ENCODE results near the gene HMOX2. TPM values are rescaled to one million over a fixed set of nuclear protein-coding genes. Genes with fewer than 3 reads are reported as not detected.

The HMOX2 gene
- total and polyA plus RNA-seq, 9 donors, result 25.0 to 73.3 (median 31.6) TPM

DNA sequence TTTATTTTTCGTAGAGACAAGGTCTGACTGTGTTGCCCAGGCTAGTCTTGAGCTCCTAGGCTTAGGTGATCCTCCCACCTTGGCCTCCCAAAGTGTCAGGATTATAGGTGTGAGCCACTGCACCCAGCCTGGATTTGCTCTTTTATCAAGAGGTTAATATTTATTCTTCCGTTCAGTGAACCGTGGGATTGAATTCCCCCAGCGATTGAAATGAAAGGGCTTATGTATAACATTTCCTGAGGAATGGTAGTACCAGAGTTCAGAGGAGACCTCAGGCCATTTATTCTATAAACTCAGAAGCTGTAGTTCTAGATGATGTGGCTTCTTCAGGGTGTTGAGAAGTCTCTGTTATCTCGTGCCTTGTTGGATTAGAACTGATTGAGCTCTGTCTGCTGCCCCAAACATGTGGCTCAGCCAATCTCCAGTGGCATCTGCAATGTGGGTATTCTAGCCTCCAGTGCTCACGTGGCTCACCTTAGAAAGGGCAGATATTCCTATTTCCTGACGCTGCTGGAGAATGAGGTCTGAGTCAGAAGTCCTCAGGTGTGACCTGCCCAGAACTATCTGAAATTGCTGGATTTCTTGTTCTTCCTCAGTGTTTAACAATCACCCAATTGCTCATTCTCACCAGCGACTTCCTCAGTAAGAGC lies 22.5 kb downstream of the HMOX2 start:
- Histone ChIP-seq H3K4me1 (ENCODE audit: insufficient read depth) (peaks cover 8% of the 10 kb centered on the region), H3K4me3 (no peak overlapping the region), H3K36me3 (no peaks in the 10 kb centered on the region), H3K27me3 (no peaks in the 10 kb centered on the region), H3K9me3 (no peaks in the 10 kb centered on the region), H3K27ac (no peak overlapping the region)
- DNase-seq, result no peak
- TF ChIP-seq EP300 (IDR thresholded peaks at IDR 0.05) (no peak), POLR2A (IDR thresholded peaks at IDR 0.05) (no peak)
- TF ChIP-seq, protein P1, sequence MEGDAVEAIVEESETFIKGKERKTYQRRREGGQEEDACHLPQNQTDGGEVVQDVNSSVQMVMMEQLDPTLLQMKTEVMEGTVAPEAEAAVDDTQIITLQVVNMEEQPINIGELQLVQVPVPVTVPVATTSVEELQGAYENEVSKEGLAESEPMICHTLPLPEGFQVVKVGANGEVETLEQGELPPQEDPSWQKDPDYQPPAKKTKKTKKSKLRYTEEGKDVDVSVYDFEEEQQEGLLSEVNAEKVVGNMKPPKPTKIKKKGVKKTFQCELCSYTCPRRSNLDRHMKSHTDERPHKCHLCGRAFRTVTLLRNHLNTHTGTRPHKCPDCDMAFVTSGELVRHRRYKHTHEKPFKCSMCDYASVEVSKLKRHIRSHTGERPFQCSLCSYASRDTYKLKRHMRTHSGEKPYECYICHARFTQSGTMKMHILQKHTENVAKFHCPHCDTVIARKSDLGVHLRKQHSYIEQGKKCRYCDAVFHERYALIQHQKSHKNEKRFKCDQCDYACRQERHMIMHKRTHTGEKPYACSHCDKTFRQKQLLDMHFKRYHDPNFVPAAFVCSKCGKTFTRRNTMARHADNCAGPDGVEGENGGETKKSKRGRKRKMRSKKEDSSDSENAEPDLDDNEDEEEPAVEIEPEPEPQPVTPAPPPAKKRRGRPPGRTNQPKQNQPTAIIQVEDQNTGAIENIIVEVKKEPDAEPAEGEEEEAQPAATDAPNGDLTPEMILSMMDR (IDR thresholded peaks at IDR 0.05), result no peak
- intact Hi-C loops (cut with DNase I), result no loop called here
- WGBS, 3 donors, result 86 to 87% (median 87%) methylated on average over 8 of the region's 8 CpGs

DNA sequence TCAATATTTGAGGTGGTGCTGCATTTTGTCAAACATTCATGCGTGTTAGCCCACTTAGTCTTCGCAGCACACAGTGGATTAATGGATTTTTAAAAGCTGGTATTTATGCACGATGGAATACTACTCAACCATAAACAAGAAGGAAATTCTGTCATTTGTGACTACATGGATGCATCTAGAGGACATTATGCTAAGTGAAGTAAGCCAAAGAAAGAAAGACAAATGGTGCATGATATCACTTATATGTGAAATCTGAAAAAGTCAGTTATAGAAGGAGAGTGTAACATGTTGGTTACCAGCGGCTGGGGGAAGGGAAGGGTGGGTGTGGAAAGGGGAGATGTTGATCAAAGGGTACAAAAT lies 23.0 kb downstream of the HMOX2 start:
- intact Hi-C loops (cut with DNase I), result no loop called here
- no peak for TF ChIP-seq POLR2A (IDR thresholded peaks at IDR 0.05)
- TF ChIP-seq, protein P1 (IDR thresholded peaks at IDR 0.05), result no peak
- no peak for TF ChIP-seq EP300 (IDR thresholded peaks at IDR 0.05)
- no peak overlapping the region for H3K4me3 ChIP-seq
- no peak for DNase-seq
- H3K36me3 ChIP-seq, result no peaks in the 10 kb centered on the region
- no peak overlapping the region for H3K27ac ChIP-seq
- H3K27me3 ChIP-seq, result no peaks in the 10 kb centered on the region
- H3K9me3 ChIP-seq, result no peaks in the 10 kb centered on the region
- WGBS, 3 donors, result 94 to 96% (median 95%) methylated on average over 4 of the region's 4 CpGs
- peaks cover 8% of the 10 kb centered on the region for H3K4me1 ChIP-seq (ENCODE audit: insufficient read depth)

DNA sequence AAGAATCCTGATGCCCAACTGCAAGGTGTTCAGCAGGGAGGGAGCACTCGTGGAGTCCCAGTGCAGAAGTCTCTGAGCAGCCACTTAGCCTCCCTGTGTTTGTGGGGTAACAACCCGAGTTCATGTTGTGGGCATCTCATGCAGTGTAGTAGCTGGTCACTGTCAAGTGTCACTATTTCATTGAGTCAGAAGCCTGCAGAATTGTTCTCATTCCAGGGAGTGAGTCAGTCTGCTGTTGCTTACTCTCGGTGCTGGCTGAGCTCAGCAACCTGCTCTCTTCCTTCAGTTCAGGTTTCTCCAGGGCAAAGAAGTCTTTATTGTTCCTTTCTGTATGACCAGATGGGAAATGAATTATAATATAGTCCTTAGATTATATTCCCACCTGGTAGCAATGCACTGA lies 24.1 kb downstream of the HMOX2 start:
- H3K4me1 ChIP-seq (ENCODE audit: insufficient read depth), result peaks cover 8% of the 10 kb centered on the region
- H3K27me3 ChIP-seq, result no peaks in the 10 kb centered on the region
- peak overlapping the region in 1 of 2 donors; percentile 23 for H3K27ac ChIP-seq
- H3K4me3 ChIP-seq, result no peak overlapping the region
- TF ChIP-seq, protein P1 (IDR thresholded peaks at IDR 0.05), result no peak
- TF ChIP-seq EP300 (IDR thresholded peaks at IDR 0.05) (no peak), POLR2A (IDR thresholded peaks at IDR 0.05) (no peak)
- intact Hi-C loops (cut with DNase I), result loop anchor here in 2 of 4 donors (10.0 kb wide), 3 partner anchors 55 to 245 kb away; partner anchors contain the start of gene C16orf96 (in 1 of the 2)
- H3K9me3 ChIP-seq, result no peaks in the 10 kb centered on the region
- 29 to 32% (median 30%) methylated on average over 3 of the region's 3 CpGs for WGBS, 3 donors
- no peaks in the 10 kb centered on the region for H3K36me3 ChIP-seq
- DNase-seq, result no peak

DNA sequence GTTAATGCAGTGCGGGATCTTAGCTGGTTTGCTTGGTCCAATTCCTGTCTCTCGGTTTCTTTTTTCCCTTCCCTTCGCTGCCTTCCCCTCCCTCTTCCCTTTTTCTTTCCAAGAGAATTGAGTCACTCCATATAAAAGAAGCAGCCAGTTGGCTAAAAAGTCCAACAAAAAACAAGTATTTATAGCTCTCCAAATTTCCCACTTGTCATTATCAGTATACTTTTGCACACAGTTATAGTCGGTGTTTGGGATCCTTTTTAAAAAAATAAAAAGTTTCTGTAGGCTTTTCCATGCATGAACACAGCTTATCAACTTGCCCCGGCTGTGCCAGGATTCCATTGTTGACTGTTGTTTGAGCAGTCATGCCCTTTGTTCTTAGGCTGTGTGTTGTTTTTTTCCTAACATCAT lies 24.9 kb downstream of the HMOX2 start:
- intact Hi-C loops (cut with DNase I), result loop anchor here in 2 of 4 donors (10.0 kb wide), 3 partner anchors 54 to 244 kb away; partner anchors contain the start of gene C16orf96 (in 1 of the 2)
- Histone ChIP-seq H3K27ac (peak overlapping the region in 1 of 2 donors; percentile 23), H3K4me3 (no peak overlapping the region), H3K36me3 (no peaks in the 10 kb centered on the region), H3K27me3 (no peaks in the 10 kb centered on the region), H3K9me3 (no peaks in the 10 kb centered on the region), H3K4me1 (ENCODE audit: insufficient read depth) (peaks cover 8% of the 10 kb centered on the region)
- 5 to 6% (median 5%) methylated on average over 5 of the region's 5 CpGs for WGBS, 3 donors
- TF ChIP-seq EP300 (IDR thresholded peaks at IDR 0.05), result no peak
- DNase-seq, result no peak
